NCI-H2107 treated with DMSO at 0.1 percent for 48 hours (cell line): Measurements from ENCODE around the gene BTBD10.

Experiments used
- DNase-seq: peaks from one replicate; lab custom pipeline; 2025; ENCODE audit not compliant: unreplicated experiment; lab: John Stamatoyannopoulos, UW

BTBD10 gene

GRCh38 chr11:13341026-13341425 is 122.0 kb downstream of the BTBD10 start:
- no peak for DNase-seq

GRCh38 chr11:13339195-13340153 is 123.5 kb downstream of the BTBD10 start:
- DNase-seq = no peak

- no peak for DNase-seq
Measured at GRCh38 chr11:13338427-13339069, 124.5 kb downstream of the BTBD10 start.

GRCh38 chr11:13338019-13338426 is 125.0 kb downstream of the BTBD10 start:
- DNase-seq = peak; percentile 41
